Spleen (tissue), 11 donors: Measurements from ENCODE around the gene DAPK3. TPM values are rescaled to one million over a fixed set of nuclear protein-coding genes. Genes with fewer than 3 reads are reported as not detected.
A peak's percentile ranks its signal among the peaks of the same experiment; 100 is the strongest.

ENCODE experiments used
- DNase-seq: peaks from one replicate; pipeline ENCODE4 v3.0.0-alpha.2; 2020
- H3K27ac ChIP-seq, 8 donors: fragments of 200-600 bp; sonication (generic) in 7 of 8; 1 replicate in 4 of 8; 2 replicates in 4 of 8; pipeline versions ENCODE4 v1.5.0 to v1.8.0; 2016 to 2021; ENCODE audit warnings: inconsistent platforms in 4 of 8, mild to moderate bottlenecking in 4 of 8, moderate library complexity in 1 of 8
- H3K27me3 ChIP-seq, 7 donors: fragments of 200-600 bp; sonication (generic) in 6 of 7; replicated peaks in 1 of 7; 1 replicate in 4 of 7; 2 replicates in 3 of 7; pipeline versions ENCODE4 v1.5.0 to v1.8.0; 2016 to 2021; ENCODE audit warnings: inconsistent platforms in 3 of 7, mild to moderate bottlenecking in 1 of 7
- H3K36me3 ChIP-seq, 6 donors: fragments of 200-600 bp; sonication (generic) in 5 of 6; 1 replicate in 4 of 6; 2 replicates in 2 of 6; pipeline versions ENCODE4 v1.5.0 to v1.8.0; 2016 to 2021; ENCODE audit warnings: inconsistent platforms in 2 of 6
- H3K4me1 ChIP-seq, 6 donors: fragments of 200-600 bp; sonication (generic) in 5 of 6; 1 replicate in 3 of 6; 2 replicates in 3 of 6; pipeline versions ENCODE4 v1.5.0 to v1.8.0; 2016 to 2021; ENCODE audit warnings: inconsistent platforms in 3 of 6
- H3K4me3 ChIP-seq, 8 donors: fragments of 200-600 bp; sonication (generic) in 7 of 8; 1 replicate in 4 of 8; 2 replicates in 4 of 8; pipeline versions ENCODE4 v1.5.0 to v1.8.0; 2016 to 2021; ENCODE audit warnings: inconsistent platforms in 4 of 8, mild to moderate bottlenecking in 4 of 8, moderate library complexity in 2 of 8
- H3K9me3 ChIP-seq, 8 donors: fragments of 200-600 bp; sonication (generic) in 7 of 8; 1 replicate in 4 of 8; 2 replicates in 4 of 8; pipeline versions ENCODE4 v1.5.0 to v1.8.0; 2016 to 2021; ENCODE audit warnings: inconsistent platforms in 4 of 8
- POLR2A ChIP-seq, 3 donors: fragments of 450-650 bp; IDR thresholded peaks; one replicate each; pipeline ENCODE4 v1.5.1; 2017; ENCODE audit warnings: antibody characterized with exemption in 3 of 3, mild to moderate bottlenecking in 1 of 3
- POLR2AphosphoS5 ChIP-seq, 3 donors: sonication (generic); formaldehyde crosslinking; IDR thresholded peaks; one replicate each; pipeline ENCODE4 v1.5.1; 2017; ENCODE audit warnings: antibody characterized with exemption in 3 of 3
- WGBS, 5 donors: extraction: QIAGEN DNeasy Blood & Tissue Kit in 3 of 5; methylation state at CpG; one replicate each; pipeline versions ENCODE4 v1.1.5 to v1.1.7; 2013 to 2018; 5-methylcytosine and 5-hydroxymethylcytosine counted together
- intact Hi-C: fragments of 100-400 bp; cut with DNase I; formaldehyde crosslinking; loops from one replicate; pipeline ENCODE4 v1.15.0; 2023; ENCODE audit warnings: low total_unique reads
- polyA plus RNA-seq, 3 donors: library from polyadenylated mRNA; stranded (reverse); fragments of 200-250 nt; gene quantifications; one replicate each; pipeline ENCODE4 v1.2.1, GENCODE V29; 2013
- total RNA-seq, 7 donors: library from RNA; depleted of rRNA in 3 of 7; stranded (reverse); fragments of >200 nt in 3 of 7; fragmentation: NEBNext Ultra II Directional in 4 of 7; extraction: Animal tissue kit (Norgen Biotek cat#: 25700) in 4 of 7; gene quantifications; one replicate each; pipeline versions ENCODE4 v1.1.0 to v1.2.1, GENCODE V29; 2016 to 2021
- TF ChIP-seq, protein P1 (sequence below), 11 experiments: fragments of 200-600 bp in 7 of 11; fragments of 450-650 bp in 4 of 11; sonication (generic) in 4 of 11; IDR thresholded peaks in 8 of 11; conservative IDR thresholded peaks in 3 of 11; 1 replicate in 7 of 11; 2 replicates in 4 of 11; pipeline versions ENCODE4 v1.4.0 to v1.8.0; 2016 to 2021; ENCODE audit warnings: antibody characterized with exemption in 11 of 11, inconsistent platforms in 4 of 11, mild to moderate bottlenecking in 1 of 11
- donor health status: healthy with polysubstance abuse.
- donor health status: DM: no; HTN: no; CAD: no; lungs with moderate emphysema.
- donor health status: DM: no; HTN: no; CAD: no.
- donor health status: Bipolar disorder and iron deficiency.
- donor health status: healthy.
- donor health status: DM: no; HTN: no; CAD: no.
- donor health status: DM: yes; HTN: yes; CAD: no.

Gene DAPK3
- total and polyA plus RNA-seq, 10 donors = 26.5 to 68.8 (median 46.1) TPM

DNA sequence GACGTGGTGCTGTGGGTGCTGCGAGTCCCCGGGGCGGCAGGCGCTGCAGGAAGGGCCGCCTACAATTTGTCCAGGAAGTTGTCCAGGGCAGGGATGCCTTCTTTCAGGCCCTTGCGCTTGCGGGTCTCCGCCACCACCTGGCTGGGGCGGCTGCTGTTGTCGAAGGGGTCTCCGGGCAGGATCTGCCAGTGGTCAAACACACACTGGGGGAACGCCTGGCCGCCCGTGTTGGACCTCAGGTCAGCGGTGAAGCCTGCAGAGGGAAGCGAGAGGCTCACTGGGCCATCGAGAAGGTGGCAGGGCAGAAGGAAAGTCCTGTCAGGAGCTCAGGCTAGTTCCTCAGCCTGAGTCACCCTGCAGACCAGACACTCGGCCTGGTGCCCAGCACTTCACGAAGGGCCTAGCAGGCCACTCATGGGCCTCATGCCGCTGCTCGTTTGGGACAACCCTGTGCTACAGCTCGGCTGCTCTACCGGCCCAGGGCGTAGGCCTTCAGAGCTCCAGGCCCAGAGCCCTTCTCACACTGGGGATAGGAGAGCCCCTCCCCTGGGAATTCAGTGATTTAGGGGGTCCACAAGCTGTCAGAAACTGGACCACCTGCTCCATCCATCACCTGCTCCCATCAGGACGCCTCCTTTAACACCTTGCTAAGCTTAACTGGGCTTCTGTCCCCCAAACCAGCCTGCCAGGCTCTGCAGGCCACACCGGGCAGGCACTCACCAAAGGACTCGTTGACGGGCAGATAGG, 5.8 kb upstream of the DAPK3 start:
- WGBS, 5 donors = 80 to 92% (median 89%) methylated on average over 20 to 29 of the region's 29 CpGs
- Histone ChIP-seq H3K36me3 (peaks cover 19 to 76% (median 68%) of the 10 kb centered on the region in 6 donors), H3K4me1 (peaks cover 0 to 58% (median 24%) of the 10 kb centered on the region in 6 donors), H3K27ac (no peak overlapping the region), H3K27me3 (no peaks in the 10 kb centered on the region), H3K9me3 (no peaks in the 10 kb centered on the region), H3K4me3 (no peak overlapping the region)
- intact Hi-C loops = no loop called here
- TF ChIP-seq POLR2AphosphoS5 (IDR thresholded peaks at IDR 0.05) = peak in 2 of 3 donors; percentile 39 to 67
- TF ChIP-seq POLR2A (IDR thresholded peaks at IDR 0.05) = no peak
- DNase-seq = no peak

DNA sequence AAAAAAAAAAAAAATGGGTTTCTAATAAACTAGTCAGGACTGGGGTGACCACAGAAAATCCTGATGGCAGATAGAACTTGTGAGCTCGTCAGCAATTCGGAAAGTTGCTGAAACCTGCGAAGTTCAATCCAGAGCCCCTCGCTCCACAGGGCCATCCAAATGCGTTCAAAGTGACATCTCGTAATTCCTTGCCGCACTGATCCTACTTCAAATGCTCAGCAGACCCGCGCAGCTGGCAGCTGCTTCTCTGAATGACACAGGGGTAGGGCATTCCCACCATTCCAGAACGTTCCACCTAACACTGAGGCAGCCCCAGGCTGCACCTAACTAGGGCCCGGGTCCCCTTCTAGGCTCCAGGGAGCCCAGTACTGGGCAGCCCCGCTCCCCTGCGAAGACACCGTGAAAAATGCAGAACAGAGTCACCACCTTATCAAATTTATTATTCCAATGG, 4.8 kb upstream of the DAPK3 start:
- DNase-seq = no peak
- WGBS, 5 donors = 84 to 91% (median 87%) methylated on average over 12 to 14 of the region's 14 CpGs
- H3K4me1 ChIP-seq = peaks cover 3 to 55% (median 23%) of the 10 kb centered on the region in 6 donors
- H3K27ac ChIP-seq = no peak overlapping the region
- H3K4me3 ChIP-seq = no peak overlapping the region
- no peaks in the 10 kb centered on the region for H3K27me3 ChIP-seq
- TF ChIP-seq POLR2A (IDR thresholded peaks at IDR 0.05) (no peak), POLR2AphosphoS5 (IDR thresholded peaks at IDR 0.05) (peak; percentile 30 to 69 (median 31))
- TF ChIP-seq, protein P1, sequence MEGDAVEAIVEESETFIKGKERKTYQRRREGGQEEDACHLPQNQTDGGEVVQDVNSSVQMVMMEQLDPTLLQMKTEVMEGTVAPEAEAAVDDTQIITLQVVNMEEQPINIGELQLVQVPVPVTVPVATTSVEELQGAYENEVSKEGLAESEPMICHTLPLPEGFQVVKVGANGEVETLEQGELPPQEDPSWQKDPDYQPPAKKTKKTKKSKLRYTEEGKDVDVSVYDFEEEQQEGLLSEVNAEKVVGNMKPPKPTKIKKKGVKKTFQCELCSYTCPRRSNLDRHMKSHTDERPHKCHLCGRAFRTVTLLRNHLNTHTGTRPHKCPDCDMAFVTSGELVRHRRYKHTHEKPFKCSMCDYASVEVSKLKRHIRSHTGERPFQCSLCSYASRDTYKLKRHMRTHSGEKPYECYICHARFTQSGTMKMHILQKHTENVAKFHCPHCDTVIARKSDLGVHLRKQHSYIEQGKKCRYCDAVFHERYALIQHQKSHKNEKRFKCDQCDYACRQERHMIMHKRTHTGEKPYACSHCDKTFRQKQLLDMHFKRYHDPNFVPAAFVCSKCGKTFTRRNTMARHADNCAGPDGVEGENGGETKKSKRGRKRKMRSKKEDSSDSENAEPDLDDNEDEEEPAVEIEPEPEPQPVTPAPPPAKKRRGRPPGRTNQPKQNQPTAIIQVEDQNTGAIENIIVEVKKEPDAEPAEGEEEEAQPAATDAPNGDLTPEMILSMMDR (IDR thresholded peaks at IDR 0.05 in 8 of 11, conservative IDR thresholded peaks at IDR 0.05 in 3 of 11) = no peak
- peaks cover 13 to 66% (median 58%) of the 10 kb centered on the region in 6 donors for H3K36me3 ChIP-seq
- intact Hi-C loops = no loop called here
- no peaks in the 10 kb centered on the region for H3K9me3 ChIP-seq

DNA sequence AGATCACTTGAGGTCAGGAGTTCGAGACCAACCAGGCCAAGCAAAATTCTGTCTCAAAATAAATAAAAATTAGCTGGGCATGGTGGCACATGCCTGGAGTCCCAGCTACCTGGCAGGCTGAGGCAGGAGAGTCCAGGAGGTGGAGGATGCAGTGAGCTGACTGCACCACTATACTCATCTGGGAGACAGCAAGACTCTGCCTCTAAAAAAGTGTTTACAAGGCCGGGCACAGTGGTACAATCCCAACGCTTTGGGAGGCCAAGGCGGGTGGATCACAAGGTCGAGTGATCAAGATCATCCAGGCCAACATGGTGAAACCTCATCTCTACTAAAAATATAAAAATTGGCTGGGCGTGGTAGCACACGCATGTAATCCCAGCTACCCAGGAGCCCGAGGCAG, 4.2 kb upstream of the DAPK3 start:
- DNase-seq = no peak
- intact Hi-C loops = no loop called here
- Histone ChIP-seq H3K27ac (no peak overlapping the region), H3K4me3 (no peak overlapping the region), H3K27me3 (no peaks in the 10 kb centered on the region), H3K36me3 (peaks cover 13 to 61% (median 52%) of the 10 kb centered on the region in 6 donors), H3K9me3 (no peaks in the 10 kb centered on the region), H3K4me1 (peaks cover 5 to 55% (median 20%) of the 10 kb centered on the region in 6 donors)
- 76 to 90% (median 86%) methylated on average over 8 of the region's 8 CpGs for WGBS, 5 donors
- TF ChIP-seq POLR2A (IDR thresholded peaks at IDR 0.05) (no peak), POLR2AphosphoS5 (IDR thresholded peaks at IDR 0.05) (peak in 2 of 3 donors; percentile 5 to 38)

DNA sequence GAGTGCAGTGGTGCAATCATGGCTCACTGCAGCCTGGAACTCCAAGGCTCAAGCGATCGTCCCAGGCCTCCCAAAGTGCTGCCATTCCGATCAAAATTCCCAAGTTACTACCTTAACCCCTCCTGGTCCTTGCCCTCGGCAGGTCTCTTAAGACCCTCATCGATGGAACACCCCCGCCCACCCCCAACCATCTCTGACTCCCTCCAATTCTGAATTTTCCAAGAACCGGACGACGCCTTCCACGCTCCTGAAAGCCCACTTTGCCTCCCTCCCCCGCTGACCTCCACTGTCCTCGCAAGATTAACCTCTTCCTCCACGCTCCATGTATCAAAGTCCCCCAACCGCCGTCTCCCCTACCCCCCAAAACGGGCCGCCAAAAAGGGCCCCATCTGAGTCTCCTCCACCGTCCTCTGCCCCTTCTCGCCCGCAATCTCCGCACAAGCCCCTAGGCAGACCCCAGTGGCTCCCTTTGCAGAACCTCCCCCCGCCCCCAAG, 539 bp downstream of the DAPK3 start:
- TF ChIP-seq POLR2A (IDR thresholded peaks at IDR 0.05) (no peak), POLR2AphosphoS5 (IDR thresholded peaks at IDR 0.05) (no peak)
- TF ChIP-seq, protein P1 (IDR thresholded peaks at IDR 0.05 in 8 of 11, conservative IDR thresholded peaks at IDR 0.05 in 3 of 11) = no peak
- 0 to 2% (median 2%) methylated on average over 21 to 22 of the region's 22 CpGs for WGBS, 5 donors
- Histone ChIP-seq H3K4me1 (peaks cover 23 to 63% (median 46%) of the 10 kb centered on the region in 6 donors), H3K27ac (peak overlapping the region; percentile 82 to 95 (median 91)), H3K27me3 (no peaks in the 10 kb centered on the region), H3K9me3 (no peaks in the 10 kb centered on the region), H3K36me3 (peaks cover 0 to 57% (median 33%) of the 10 kb centered on the region in 6 donors), H3K4me3 (peak overlapping the region; percentile 69 to 91 (median 78))
- intact Hi-C loops = no loop called here
- no peak for DNase-seq
